ENCODE measurements around the gene PELI1. TPM values are rescaled to one million over a fixed set of nuclear protein-coding genes. Genes with fewer than 3 reads are reported as not detected.

The PELI1 gene
- total RNA-seq, 4 donors from 2014 or later: 26.2 to 54.7 (median 37.4) TPM

GRCh38 chr2:64137996-64138395 lies 6.2 kb downstream of the PELI1 start:
- no peak overlapping the region for H3K4me3 ChIP-seq
- no peaks in the 10 kb centered on the region for H3K27me3 ChIP-seq
- DNase-seq: no peak
- H3K9me3 ChIP-seq: no peaks in the 10 kb centered on the region
- H3K4me1 ChIP-seq: peaks cover 10 to 11% of the 10 kb centered on the region in 2 donors
- H3K36me3 ChIP-seq: no peaks in the 10 kb centered on the region
- intact Hi-C loops (cut with DNase I; ENCODE audit: low total_unique reads): no loop called here
- peak overlapping the region; percentile 38 to 94 for H3K27ac ChIP-seq
- TF ChIP-seq POLR2A (IDR thresholded peaks at IDR 0.05) (no peak), CTCF (IDR thresholded peaks at IDR 0.05) (no peak)

GRCh38 chr2:64137567-64137966 lies 6.7 kb downstream of the PELI1 start:
- Histone ChIP-seq H3K36me3 (no peaks in the 10 kb centered on the region), H3K4me3 (no peak overlapping the region), H3K27ac (peak overlapping the region; percentile 38 to 94), H3K27me3 (no peaks in the 10 kb centered on the region), H3K4me1 (peaks cover 10 to 11% of the 10 kb centered on the region in 2 donors), H3K9me3 (no peaks in the 10 kb centered on the region)
- no peak for TF ChIP-seq POLR2A (IDR thresholded peaks at IDR 0.05)
- TF ChIP-seq CTCF (IDR thresholded peaks at IDR 0.05): no peak
- DNase-seq: no peak
- intact Hi-C loops (cut with DNase I; ENCODE audit: low total_unique reads): no loop called here

- H3K9me3 ChIP-seq: no peaks in the 10 kb centered on the region
- H3K27ac ChIP-seq: peak overlapping the region in 1 of 2 donors; percentile 31
- no peak for DNase-seq
- no peak overlapping the region for H3K4me3 ChIP-seq
- no peak for TF ChIP-seq POLR2A (IDR thresholded peaks at IDR 0.05)
- TF ChIP-seq CTCF (IDR thresholded peaks at IDR 0.05): no peak
- intact Hi-C loops (cut with DNase I; ENCODE audit: low total_unique reads): no loop called here
- no peaks in the 10 kb centered on the region for H3K36me3 ChIP-seq
- peaks cover 7 to 9% of the 10 kb centered on the region in 2 donors for H3K4me1 ChIP-seq
- no peaks in the 10 kb centered on the region for H3K27me3 ChIP-seq
Measured at GRCh38 chr2:64135421-64135820, 8.8 kb downstream of the PELI1 start.

GRCh38 chr2:64134813-64135212 lies 9.4 kb downstream of the PELI1 start:
- peak overlapping the region in 1 of 2 donors; percentile 31 for H3K27ac ChIP-seq
- H3K9me3 ChIP-seq: no peaks in the 10 kb centered on the region
- H3K4me1 ChIP-seq: peaks cover 6 to 9% of the 10 kb centered on the region in 2 donors
- no peak for DNase-seq
- intact Hi-C loops (cut with DNase I; ENCODE audit: low total_unique reads): no loop called here
- H3K27me3 ChIP-seq: no peaks in the 10 kb centered on the region
- TF ChIP-seq CTCF (IDR thresholded peaks at IDR 0.05): no peak
- no peak for TF ChIP-seq POLR2A (IDR thresholded peaks at IDR 0.05)
- no peaks in the 10 kb centered on the region for H3K36me3 ChIP-seq
- H3K4me3 ChIP-seq: no peak overlapping the region

GRCh38 chr2:64133828-64134227 lies 10.4 kb downstream of the PELI1 start:
- no peak for DNase-seq
- Histone ChIP-seq H3K4me3 (no peak overlapping the region), H3K27ac (peak overlapping the region in 1 of 2 donors; percentile 31), H3K36me3 (no peaks in the 10 kb centered on the region), H3K4me1 (peaks cover 0 to 16% of the 10 kb centered on the region in 2 donors), H3K9me3 (no peaks in the 10 kb centered on the region), H3K27me3 (no peaks in the 10 kb centered on the region)
- TF ChIP-seq CTCF (IDR thresholded peaks at IDR 0.05) (no peak), POLR2A (IDR thresholded peaks at IDR 0.05) (no peak)
- intact Hi-C loops (cut with DNase I; ENCODE audit: low total_unique reads): no loop called here

Measured in uterus (tissue), 4 donors.